ENCODE measurements around the gene SOX18. TPM values are rescaled to one million over a fixed set of nuclear protein-coding genes. Genes with fewer than 3 reads are reported as not detected.

Gene SOX18
- total RNA-seq, 1 experiment from 2014 or later: not detected

DNA sequence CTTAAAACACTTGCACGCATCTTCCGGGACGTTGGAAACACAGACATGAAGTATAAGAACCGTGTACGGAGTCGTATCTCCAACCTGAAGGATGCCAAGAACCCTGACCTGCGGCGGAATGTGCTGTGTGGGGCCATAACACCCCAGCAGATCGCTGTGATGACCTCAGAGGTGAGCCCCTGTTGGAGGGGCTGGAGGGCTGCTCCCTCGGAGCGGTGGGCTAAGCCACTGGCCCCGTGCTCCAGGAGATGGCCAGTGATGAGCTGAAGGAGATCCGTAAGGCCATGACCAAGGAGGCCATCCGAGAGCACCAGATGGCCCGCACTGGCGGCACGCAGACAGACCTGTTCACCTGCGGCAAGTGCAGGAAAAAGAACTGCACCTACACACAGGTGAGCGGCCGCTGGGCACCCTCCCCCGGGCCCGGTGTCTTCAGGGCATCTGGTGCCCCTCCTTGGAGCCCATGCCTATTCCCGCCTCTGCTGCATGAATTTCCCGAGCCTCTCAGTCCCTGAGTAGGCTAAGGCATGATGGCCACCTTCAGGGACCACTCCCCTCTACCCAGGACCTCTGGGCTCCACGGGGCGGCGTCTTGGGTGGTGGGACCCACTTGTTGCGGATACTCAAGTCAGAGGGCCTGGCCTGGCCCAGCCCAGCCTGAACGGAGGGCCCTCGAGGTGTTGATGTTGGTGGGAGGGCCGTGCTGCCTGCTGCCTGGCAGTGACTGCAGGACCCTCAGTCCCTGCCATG, 21.0 kb upstream of the SOX18 start:
- no peak for DNase-seq
- CTCF ChIA-PET: interaction anchor here (0.5 to 1.8 kb wide), 6 partner anchors 9 to 43 kb away, joined by 4 to 9 read pairs (median 5); partner anchors contain the start of genes OPRL1 and RGS19
- BruUV-seq (replicated peaks): no TSS peak
- Mint-ChIP-seq H3K9me3 (ENCODE audit: low read depth, unreplicated experiment) (no peaks in the 10 kb centered on the region), H3K27ac (ENCODE audit: unreplicated experiment) (no peak overlapping the region), H3K36me3 (ENCODE audit: insufficient read depth, unreplicated experiment) (peaks cover 28% of the 10 kb centered on the region), H3K4me3 (ENCODE audit: low read depth, unreplicated experiment) (no peak overlapping the region), H3K4me1 (ENCODE audit: low read depth, unreplicated experiment) (peaks cover 20% of the 10 kb centered on the region), H3K27me3 (ENCODE audit: unreplicated experiment) (no peaks in the 10 kb centered on the region)
- intact Hi-C loops (cut with micrococcal nuclease; ENCODE audit: unreplicated experiment): no loop called here
- TF ChIP-seq, protein P1, sequence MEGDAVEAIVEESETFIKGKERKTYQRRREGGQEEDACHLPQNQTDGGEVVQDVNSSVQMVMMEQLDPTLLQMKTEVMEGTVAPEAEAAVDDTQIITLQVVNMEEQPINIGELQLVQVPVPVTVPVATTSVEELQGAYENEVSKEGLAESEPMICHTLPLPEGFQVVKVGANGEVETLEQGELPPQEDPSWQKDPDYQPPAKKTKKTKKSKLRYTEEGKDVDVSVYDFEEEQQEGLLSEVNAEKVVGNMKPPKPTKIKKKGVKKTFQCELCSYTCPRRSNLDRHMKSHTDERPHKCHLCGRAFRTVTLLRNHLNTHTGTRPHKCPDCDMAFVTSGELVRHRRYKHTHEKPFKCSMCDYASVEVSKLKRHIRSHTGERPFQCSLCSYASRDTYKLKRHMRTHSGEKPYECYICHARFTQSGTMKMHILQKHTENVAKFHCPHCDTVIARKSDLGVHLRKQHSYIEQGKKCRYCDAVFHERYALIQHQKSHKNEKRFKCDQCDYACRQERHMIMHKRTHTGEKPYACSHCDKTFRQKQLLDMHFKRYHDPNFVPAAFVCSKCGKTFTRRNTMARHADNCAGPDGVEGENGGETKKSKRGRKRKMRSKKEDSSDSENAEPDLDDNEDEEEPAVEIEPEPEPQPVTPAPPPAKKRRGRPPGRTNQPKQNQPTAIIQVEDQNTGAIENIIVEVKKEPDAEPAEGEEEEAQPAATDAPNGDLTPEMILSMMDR (IDR thresholded peaks at IDR 0.05; ENCODE audit: unreplicated experiment): no peak

DNA sequence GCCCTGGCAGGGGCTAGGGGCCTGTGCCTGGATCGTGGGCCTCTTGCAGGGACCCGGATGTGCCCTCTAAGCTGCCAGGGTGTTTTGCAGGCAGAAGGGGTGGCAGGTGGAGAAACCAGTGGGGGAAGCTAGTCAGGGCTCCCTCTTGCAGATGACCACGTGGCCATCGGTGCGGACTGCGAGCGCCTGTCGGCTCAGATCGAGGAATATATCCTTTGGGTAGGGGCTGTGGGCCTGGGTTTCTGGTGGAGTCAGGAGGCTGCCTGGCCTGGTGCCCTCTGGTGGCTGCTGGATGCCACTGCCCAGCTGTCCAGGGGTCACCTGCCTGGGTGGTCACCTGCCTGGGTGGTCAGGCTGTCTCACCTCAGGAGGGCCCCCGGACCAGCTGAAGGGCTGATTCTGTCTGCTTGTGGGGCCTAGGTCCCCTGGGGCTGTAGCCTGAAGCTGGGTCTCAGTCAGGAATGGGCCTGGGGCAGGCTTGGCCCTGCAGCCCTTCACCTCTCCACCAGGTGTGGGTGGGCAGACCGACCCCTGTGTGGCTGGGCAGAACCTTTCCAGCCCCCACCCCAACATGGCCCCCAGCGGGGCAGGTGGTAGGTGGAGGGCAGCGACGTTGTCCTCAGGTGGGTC, 20.3 kb upstream of the SOX18 start:
- no TSS peak for BruUV-seq (replicated peaks)
- intact Hi-C loops (cut with micrococcal nuclease; ENCODE audit: unreplicated experiment): no loop called here

DNA sequence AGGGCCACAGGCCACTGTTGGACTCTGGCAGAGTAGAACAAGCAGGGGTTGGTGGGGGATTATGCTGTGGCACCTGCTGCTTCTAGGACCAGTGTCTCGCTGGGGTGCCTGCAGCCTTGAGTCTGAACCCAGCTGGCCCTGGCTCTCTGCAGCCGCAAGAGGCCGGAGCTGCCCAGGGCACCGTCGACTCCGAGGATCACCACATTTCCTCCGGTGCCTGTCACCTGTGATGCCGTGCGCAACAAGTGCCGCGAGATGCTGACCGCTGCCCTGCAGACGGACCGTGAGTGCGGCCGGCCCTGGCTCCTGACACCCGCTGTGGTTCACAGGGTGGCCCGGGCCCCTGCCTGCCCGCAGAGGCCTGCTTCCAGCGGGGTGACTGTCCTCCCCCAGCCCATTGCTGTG, 19.8 kb upstream of the SOX18 start:
- peaks cover 32% of the 10 kb centered on the region for H3K4me1 Mint-ChIP-seq (ENCODE audit: low read depth, unreplicated experiment)
- intact Hi-C loops (cut with micrococcal nuclease; ENCODE audit: unreplicated experiment): no loop called here
- no peak for DNase-seq
- no peak overlapping the region for H3K27ac Mint-ChIP-seq (ENCODE audit: unreplicated experiment)
- CTCF ChIA-PET: interaction anchor here (0.6 to 1.8 kb wide), 6 partner anchors 10 to 72 kb away, joined by 4 to 9 read pairs (median 5); partner anchors contain the start of genes OPRL1 and RGS19
- no peaks in the 10 kb centered on the region for H3K27me3 Mint-ChIP-seq (ENCODE audit: unreplicated experiment)
- BruUV-seq (replicated peaks): no TSS peak
- H3K9me3 Mint-ChIP-seq (ENCODE audit: low read depth, unreplicated experiment): no peaks in the 10 kb centered on the region
- H3K36me3 Mint-ChIP-seq (ENCODE audit: insufficient read depth, unreplicated experiment): peaks cover 37% of the 10 kb centered on the region
- TF ChIP-seq, protein P1 (IDR thresholded peaks at IDR 0.05; ENCODE audit: unreplicated experiment): no peak
- H3K4me3 Mint-ChIP-seq (ENCODE audit: low read depth, unreplicated experiment): no peak overlapping the region

More for the DNA sequence above, 20.3 kb upstream of the SOX18 start:
- no peak overlapping the region for H3K4me3 Mint-ChIP-seq (ENCODE audit: low read depth, unreplicated experiment)
- no peak overlapping the region for H3K27ac Mint-ChIP-seq (ENCODE audit: unreplicated experiment)
- H3K36me3 Mint-ChIP-seq (ENCODE audit: insufficient read depth, unreplicated experiment): peaks cover 34% of the 10 kb centered on the region
- no peaks in the 10 kb centered on the region for H3K27me3 Mint-ChIP-seq (ENCODE audit: unreplicated experiment)
- CTCF ChIA-PET: interaction anchor here (0.5 to 1.8 kb wide), 6 partner anchors 10 to 50 kb away, joined by 4 to 9 read pairs (median 5); partner anchors contain the start of genes OPRL1 and RGS19
- peak; percentile 84 for DNase-seq
- TF ChIP-seq, protein P1 (IDR thresholded peaks at IDR 0.05; ENCODE audit: unreplicated experiment): peak; percentile 96
- no peaks in the 10 kb centered on the region for H3K9me3 Mint-ChIP-seq (ENCODE audit: low read depth, unreplicated experiment)
- peaks cover 27% of the 10 kb centered on the region for H3K4me1 Mint-ChIP-seq (ENCODE audit: low read depth, unreplicated experiment)

DNA sequence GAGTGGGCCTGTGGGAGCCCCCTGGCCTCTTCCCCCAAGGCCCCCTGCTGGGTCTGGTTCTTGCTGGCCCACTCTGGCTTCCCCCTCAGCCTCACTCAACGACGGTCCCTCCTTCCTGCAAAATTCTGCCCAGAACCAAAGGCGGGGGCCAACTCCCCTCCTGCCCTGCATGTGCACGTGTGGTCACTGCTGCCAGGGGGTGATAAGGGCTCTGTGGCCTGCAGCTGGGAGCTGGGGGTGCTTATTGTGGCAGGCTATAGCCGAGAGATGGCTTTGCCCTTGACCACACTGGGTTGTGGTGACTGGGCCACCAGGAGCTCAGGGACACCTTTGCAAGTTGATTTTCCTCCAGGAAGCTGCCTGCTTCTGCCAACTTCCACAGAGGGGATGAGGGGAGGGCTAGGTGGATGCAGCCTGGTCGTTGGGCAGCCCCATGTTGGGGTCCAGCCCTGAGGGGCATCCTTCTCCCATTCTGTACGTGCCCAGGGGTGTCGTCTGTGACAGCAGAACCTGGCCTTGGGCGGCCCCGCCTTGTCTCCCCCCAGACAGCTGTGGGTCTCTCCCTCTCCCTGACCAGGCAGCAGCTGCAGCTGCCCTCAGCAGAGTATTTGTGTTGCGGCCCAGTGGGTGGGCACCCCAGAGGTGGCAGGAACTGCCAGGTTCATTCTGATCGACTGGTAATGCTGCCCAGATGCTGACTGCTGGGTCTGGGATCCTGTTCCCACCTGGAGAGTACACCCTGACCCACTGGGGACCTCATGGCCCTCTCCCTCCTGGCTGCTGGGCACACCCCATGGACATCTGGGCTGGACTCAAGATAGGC, 19.2 kb upstream of the SOX18 start:
- Mint-ChIP-seq H3K27me3 (ENCODE audit: unreplicated experiment) (no peaks in the 10 kb centered on the region), H3K27ac (ENCODE audit: unreplicated experiment) (no peak overlapping the region), H3K4me1 (ENCODE audit: low read depth, unreplicated experiment) (peaks cover 38% of the 10 kb centered on the region), H3K9me3 (ENCODE audit: low read depth, unreplicated experiment) (no peaks in the 10 kb centered on the region), H3K4me3 (ENCODE audit: low read depth, unreplicated experiment) (no peak overlapping the region), H3K36me3 (ENCODE audit: insufficient read depth, unreplicated experiment) (peaks cover 43% of the 10 kb centered on the region)
- intact Hi-C loops (cut with micrococcal nuclease; ENCODE audit: unreplicated experiment): no loop called here
- TF ChIP-seq, protein P1 (IDR thresholded peaks at IDR 0.05; ENCODE audit: unreplicated experiment): no peak
- CTCF ChIA-PET: interaction anchor here (0.7 to 1.8 kb wide), 3 partner anchors 11 to 72 kb away, joined by 4 to 9 read pairs (median 5); partner anchors contain the start of genes OPRL1 and RGS19
- no peak for DNase-seq
- no TSS peak for BruUV-seq (replicated peaks)

Measured in Calu3 (cell line).